DMS153 (cell line): ENCODE results near the gene ITGB7.
A peak's percentile ranks its signal among the peaks of the same experiment; 100 is the strongest.
"Not testable (repeated sequence)": the region's sequence is repeated elsewhere in the genome, so short reads cannot be mapped to it uniquely, and the experiment has no call there.

ENCODE experiments used
- DNase-seq: peaks from one replicate; lab custom pipeline; 2025; lab: John Stamatoyannopoulos, UW

ITGB7 gene

GRCh38 chr12:53217051-53217930 lies 10.2 kb upstream of the ITGB7 start:
- no peak for DNase-seq

DNA sequence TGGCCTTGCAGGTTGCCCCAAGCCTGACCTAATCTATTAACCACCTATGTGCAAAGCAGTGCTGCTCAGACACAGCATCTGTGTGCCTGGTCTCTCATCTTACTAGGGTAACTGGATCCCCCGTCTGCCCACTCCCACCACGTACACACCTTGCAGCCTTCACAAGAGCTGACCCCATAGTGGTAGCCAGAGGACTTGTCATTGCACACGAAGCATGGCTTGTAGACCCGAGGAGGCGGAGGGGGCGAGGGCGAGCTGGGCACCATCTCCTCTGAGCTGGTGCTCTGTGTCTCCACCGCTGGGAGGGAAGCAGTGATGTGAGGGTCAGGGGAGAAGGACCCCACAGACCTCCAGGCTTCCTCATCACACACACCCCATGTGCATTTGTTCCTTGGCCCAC lies 8.4 kb upstream of the ITGB7 start:
- DNase-seq = no peak

DNA sequence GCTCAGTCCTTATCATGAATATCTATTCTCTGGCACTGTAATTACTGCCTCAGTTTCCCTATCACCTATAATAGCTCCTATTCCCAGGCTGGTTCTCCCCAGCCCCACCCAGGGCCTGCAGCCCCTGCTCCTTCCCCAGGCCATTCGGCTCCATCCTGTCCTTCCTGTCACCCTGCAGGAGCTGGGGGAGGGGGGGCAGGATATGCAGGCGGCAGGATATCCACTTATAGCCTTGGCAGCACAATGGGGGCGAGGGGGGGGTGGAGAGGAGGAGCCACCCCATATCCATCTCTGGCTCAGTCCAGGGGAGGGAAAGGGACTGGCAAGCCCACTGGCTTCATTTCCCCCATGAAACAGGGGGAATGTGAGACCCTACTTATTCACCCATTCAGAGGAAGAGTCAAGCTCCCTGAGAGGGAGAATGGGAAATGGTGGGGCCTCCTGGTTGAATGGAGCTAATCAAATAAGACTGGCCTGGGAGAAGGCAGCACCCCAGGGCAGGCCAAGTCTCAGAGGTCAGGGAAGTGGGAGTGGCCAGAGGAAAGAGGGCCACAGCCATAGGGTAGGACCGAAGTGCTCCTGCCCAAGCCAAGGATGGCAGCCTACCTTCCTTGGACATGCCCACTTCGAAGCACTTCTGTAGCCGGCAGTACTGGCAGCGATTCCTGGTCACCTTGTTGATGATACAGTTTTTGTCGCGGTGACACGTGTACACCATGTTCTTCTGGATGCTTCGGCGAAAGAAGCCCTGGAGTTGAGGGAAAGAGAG lies 7.8 kb upstream of the ITGB7 start:
- no peak for DNase-seq

- no peak for DNase-seq
These were observed 7.2 kb upstream of the ITGB7 start for GRCh38 chr12:53214221-53214620.

DNA sequence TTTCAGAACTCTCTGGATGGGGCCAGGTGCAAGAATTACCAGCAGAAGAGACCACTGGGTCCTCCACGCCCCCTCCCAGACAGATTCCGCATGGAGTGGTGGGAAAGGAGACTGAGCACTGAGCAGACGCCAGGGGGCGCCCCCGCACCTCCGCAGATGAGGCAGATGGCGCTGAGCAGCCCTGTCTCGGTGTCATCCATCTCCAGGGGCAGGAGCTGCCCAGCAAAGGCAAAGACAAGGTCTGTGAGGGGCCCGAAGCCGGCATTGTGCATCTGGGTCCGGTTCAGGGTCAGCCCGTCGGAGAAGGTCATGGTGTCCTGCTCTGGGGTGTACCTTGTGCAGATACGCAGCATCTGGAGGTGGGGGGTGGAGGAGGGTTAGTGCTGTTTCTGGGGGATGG lies 6.3 kb upstream of the ITGB7 start:
- peak; percentile 36 for DNase-seq

GRCh38 chr12:53212931-53213330 lies 5.9 kb upstream of the ITGB7 start:
- DNase-seq = no peak

DNA sequence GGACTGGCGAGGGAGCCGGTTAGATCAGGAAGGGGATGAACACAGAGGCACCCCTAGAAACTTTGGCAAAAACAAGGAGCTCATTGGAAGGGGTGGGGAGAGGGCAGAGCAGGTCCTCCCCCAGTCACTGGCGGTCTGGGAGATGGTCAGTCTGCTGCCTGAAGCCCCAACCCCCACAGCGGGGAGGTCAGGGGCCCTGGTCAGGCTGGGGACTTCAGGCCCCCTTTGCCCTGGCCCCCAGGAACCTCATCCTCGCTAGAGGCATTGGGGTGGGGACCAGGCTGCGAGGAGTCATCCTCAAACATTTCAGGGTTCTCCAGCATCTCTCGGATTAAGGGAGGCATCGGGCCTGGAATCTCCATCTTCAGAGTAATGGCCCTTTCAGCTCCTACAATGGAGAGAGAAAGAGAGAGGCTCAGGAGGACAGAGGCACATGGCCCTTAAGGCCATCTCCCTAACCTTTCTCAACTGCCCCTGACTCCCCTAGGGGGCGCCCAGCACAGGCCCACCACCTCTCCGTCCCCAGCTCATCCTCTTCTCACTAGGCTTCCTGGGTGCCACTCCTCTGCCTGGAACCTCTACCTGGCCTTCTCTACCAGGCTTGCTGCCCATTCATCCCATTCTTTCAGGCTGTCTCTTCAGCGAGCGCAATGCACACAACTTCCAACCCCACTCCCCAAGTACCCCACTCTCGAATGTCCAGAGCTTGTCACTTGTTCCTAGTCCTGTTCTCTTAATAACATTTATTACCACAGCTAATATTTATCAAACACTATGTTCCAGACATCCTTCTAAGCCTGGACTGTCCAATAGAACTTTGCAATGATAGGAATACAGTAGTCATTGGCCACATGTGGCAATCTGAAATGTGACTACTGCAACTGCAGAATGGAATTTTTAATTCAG lies 4.7 kb upstream of the ITGB7 start:
- no peak for DNase-seq

- DNase-seq = no peak
These were observed 3.8 kb upstream of the ITGB7 start for GRCh38 chr12:53210843-53211242.

DNA sequence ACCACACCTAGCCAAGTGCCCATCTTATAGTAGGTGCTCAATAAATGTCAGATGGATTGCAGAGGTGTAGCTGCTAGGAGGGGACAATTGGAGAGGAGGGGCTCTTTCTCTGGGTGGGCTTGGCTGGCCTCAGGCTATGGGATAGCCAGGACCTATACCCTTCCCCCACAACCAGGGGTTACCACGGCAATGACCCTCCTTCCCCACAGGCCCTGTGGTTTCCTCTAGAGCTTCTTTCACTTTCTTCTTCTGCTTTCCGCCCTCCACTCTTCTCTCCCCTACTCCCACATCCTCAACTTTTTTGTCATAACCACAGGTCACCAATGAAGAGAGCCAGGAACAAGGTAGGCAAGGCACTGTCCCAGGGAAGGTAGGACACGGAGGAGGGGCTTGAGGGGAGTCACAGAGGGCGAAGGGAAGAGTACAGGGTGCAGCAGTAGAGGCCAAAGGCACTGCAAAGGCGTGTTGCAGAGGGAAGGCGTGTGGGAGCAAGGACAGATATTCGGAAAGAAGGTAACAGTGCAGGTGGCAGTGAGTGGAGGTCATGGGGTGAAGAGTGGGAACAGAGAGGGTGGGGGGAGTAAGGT lies 1.9 kb upstream of the ITGB7 start:
- no peak for DNase-seq

DNA sequence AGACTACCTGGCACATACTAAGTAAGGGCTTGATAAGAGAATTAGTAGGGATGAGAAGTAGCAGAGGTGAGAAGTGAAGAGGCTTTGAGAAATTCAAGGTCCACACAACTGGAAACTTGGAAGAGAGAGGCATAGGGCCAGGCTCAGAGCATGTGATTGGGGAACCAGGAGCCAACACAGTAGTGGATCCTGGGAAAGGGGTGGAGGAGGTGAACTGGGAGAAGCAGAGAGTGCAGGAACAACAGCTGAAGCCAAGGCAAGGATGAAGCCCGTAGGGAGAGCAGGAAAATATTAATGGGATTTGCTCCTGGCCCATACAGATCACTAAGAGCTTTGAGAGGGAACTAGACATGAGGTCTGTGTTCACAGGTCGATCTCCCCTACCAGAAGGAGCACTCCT lies 1.4 kb upstream of the ITGB7 start:
- DNase-seq = no peak

DNA sequence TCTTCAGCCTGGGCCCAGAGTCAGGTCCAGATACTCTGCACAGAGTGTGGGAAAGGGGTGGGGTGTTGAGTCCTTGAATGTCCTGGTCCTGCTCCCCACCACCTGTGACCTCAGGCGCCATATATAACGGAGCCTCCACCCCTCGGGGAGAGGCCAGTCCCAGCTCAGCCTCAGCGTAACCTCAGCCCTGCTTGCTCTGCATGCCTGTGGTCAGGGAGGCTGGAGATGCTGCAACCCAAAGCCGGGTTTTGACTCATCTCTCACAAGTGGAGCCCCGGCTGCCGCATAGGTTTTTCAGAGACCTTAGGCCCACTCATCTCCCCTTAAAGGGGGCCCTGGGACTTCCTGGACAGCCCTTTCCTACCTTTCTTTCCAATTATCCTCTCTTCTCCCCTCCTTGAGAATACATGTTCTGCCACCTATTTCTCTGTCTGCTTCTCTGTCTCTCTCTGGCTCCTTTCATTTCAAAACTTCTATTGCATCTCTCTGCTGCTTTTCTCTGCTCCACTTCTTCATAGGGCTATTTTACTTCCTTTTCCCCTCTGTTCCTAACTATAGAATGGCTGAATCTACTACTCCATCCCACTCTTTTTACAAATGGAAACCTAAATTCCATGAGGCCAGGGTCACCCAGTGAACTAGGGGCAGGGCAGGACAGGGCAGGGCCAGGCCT lies 1.2 kb downstream of the ITGB7 start:
- DNase-seq = no peak

- no peak for DNase-seq
These were observed 2.7 kb downstream of the ITGB7 start for GRCh38 chr12:53204351-53204750.

GRCh38 chr12:53202316-53202715 lies 4.7 kb downstream of the ITGB7 start:
- not testable (repeated sequence) for DNase-seq

- DNase-seq = no peak
These were observed 5.4 kb downstream of the ITGB7 start for GRCh38 chr12:53201639-53202038.

- DNase-seq = no peak
These were observed 5.9 kb downstream of the ITGB7 start for GRCh38 chr12:53201177-53201541.

DNA sequence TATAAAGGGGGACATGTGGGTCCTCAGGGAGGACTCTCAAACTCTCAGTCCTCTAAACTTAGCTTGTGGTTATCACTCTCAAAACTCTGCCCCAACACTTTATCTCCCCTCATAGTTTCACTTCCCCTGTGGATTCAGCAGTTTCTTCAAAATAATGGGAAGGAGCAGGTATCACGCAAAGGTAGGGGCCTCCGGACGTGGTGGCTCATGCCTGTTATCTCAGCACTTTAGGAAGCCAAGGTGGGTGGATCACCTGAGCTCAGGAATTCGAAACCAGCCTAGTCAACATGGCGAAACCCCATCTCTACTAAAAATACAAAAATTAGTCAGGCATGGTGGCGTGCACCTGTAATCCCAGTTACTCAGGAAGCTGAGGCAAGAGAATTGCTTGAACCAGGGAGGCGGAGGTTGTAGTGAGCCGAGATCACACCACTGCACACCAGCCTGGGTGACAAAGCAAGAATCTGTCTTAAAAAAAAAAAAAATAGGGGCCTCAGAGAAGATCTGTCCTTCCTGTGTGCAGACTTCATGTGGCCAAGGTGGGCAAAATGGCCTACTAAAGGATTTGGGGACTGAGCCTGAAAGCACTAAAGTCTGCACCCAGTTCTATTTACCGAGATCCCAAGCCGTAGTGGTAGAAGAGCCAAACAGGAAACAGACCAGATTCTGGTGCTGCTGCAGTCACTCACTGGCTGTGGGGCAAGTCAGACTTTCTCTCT lies 6.4 kb downstream of the ITGB7 start:
- DNase-seq = no peak

- DNase-seq = no peak
These were observed 7.0 kb downstream of the ITGB7 start for GRCh38 chr12:53200107-53200457.

- DNase-seq = no peak
These were observed 7.4 kb downstream of the ITGB7 start for GRCh38 chr12:53199700-53200099.

DNA sequence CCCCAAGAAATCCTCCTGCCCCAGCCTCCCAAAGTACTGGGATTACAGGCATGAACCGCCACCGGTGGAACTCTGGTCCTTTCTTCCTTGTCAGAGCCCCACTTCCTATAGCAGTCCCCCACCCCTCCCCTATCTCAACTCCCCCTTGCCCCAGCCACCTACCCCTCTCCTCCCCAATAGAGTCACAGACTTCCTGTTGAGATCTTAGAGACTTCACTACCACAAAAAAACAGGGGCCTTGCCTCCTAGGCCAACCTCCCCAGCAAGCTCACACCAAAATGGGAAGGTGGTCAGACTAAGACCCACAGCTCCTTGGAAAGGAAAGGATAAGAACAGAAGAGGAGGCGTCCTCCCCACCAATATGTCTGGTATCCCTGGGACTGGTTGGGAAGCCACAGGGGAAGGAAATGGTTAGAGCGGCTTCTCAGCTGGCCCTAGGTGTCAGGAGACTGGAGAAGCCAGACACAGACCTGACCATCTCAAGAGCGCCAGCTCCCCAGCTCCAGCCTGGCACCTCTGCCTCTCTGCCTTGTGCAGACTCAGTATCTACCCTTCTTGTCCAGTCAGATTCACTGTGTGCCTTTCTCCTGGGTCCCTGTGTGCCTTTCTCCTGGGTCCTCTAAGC lies 8.5 kb downstream of the ITGB7 start:
- no peak for DNase-seq

GRCh38 chr12:53197011-53197640 lies 9.9 kb downstream of the ITGB7 start:
- no peak for DNase-seq
